T-helper 1 cell treated with Interleukin-12 subunit alpha and Interleukin-12 subunit beta and Interleukin-4 antibody, amounts not matched to agents 30 ng/mL and 1 ng/mL, for 36 hours (primary cell): Measurements from ENCODE around the gene IQSEC3. TPM values are rescaled to one million over a fixed set of nuclear protein-coding genes. Genes with fewer than 3 reads are reported as not detected.
"Not testable (repeated sequence)": the region's sequence is repeated elsewhere in the genome, so short reads cannot be mapped to it uniquely, and the experiment has no call there.

Experiments
- intact Hi-C: fragments of 100-400 bp; cut with micrococcal nuclease; formaldehyde crosslinking; loops from one replicate; pipeline ENCODE4 v1.15.1; 2024
- total RNA-seq: library from RNA; stranded (reverse); gene quantifications from 2 replicates; pipeline ENCODE4 v1.2.3, GENCODE V29; 2022

The IQSEC3 gene
- total RNA-seq, 1 donor from 2014 or later: 0.59 TPM

DNA sequence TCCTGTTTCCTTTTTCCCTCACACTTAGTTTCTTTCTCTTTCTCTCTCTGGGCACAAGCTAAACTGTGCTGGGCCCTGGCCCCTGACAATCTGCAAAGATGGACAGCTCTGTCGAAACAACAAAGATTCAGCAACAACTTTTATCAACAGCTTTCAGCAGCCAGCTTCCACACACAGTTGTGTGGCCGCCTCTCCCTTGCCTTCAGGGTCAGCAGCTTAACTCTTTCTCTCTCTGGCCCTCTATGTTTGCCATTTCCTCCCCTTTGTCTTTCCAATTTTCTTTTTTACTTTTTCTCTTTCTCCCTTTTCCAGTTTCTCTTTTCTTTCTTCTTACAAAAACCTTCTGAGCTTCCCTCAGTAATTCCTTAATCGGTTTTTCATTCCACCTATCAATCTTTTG lies 43.3 kb downstream of the IQSEC3 start:
- intact Hi-C loops: no loop called here

DNA sequence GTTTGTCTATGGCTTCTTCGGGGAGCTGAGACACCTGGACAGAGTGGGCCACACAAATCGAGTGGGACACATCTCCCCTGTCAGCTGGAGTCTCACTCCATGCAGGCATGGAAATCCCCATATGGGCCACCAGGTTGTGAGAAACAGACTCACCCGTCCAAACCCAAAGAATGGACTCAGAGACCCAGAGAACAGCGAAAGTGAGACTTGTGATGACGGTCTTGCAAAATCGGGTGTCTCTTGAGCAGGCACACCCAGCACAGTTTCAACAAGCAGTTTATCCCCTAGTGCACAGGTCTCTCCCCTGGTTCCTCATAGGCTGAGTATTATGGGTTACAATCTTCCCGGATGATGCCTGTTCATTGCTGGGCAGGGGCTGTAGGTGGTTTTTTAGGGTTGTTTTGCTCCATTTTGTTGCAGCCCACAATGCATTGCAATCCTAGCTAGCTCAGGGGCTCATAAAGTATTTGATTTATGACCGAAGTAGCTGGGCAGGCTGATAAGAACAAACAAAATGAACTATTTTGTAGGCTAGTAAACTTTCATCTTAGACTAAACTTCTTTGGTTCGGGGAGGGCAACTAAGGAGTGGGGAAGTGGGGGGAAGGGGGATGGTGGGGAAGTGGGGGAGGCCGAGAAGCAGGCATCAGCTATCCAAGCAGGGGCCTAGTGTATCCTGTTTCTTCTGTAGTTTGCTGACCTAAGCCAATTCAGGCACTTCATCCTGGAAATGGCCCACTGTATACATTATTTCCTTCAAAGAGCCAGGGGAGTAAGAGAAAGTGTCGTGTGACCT lies 45.3 kb downstream of the IQSEC3 start:
- intact Hi-C loops: no loop called here

DNA sequence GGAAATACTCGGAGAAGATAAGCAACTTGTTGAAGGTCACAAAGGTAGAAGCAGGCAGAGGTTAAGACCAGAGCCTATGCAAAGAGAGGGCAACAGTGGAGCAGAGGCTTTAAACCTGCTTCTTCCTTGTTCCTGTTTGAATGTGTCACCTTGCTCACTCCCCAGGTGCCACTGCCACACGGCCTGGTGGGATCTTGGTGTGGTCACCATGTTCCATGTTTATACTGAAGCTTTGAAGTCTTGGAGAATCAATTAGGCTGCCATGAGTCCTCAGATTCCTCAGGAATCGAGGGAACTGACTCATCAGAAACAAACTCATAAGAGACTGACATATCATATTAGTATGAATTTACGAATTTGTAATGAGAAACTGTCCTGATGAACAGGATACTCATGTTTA lies 46.8 kb downstream of the IQSEC3 start:
- intact Hi-C loops: no loop called here

DNA sequence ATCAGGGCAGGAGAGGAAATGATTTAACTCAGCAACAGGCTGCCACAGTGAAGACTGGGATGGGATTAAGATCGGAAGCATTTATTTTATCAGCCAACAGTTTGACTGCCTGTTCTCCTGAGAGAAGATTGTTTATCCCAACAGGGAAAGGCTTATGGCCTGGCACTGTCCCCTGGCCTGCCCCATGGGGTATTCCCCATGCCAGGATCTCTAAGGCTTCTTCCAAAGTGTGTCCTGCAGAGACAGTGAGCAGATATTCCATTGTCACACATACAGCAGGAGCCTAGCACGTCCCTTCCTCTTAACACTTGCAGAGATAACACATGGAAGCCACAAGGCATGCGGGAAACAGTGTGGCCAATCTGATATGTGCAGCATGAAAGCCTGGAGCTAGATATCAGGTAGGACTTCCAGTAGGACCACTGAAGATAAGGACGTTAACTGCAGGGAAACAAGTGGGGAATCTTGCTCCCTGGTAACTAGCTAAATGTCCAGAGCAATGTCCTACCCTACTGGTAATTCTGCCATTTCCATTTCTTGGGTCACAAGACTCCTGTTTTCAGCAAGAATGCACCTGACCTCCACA lies 48.2 kb downstream of the IQSEC3 start:
- intact Hi-C loops: no loop called here

DNA sequence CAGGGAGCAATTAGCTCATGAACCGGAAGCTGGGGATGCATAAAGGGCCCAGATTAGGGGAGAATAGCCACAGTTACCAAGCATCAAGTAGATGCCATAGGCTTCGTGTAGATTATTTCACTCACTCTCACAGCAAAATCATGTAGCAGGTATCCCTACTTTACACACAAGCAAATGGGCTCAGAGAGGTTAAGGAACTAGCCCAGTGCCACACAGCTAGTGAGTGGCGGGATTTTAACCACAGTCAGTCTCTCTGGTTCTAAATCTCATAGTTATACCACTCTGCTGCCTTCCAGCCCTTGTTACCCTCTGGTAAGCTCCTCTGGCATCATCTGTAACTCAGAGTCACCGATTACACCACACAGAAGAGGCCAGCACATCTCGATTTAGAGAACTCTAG lies 49.0 kb downstream of the IQSEC3 start:
- intact Hi-C loops: no loop called here

DNA sequence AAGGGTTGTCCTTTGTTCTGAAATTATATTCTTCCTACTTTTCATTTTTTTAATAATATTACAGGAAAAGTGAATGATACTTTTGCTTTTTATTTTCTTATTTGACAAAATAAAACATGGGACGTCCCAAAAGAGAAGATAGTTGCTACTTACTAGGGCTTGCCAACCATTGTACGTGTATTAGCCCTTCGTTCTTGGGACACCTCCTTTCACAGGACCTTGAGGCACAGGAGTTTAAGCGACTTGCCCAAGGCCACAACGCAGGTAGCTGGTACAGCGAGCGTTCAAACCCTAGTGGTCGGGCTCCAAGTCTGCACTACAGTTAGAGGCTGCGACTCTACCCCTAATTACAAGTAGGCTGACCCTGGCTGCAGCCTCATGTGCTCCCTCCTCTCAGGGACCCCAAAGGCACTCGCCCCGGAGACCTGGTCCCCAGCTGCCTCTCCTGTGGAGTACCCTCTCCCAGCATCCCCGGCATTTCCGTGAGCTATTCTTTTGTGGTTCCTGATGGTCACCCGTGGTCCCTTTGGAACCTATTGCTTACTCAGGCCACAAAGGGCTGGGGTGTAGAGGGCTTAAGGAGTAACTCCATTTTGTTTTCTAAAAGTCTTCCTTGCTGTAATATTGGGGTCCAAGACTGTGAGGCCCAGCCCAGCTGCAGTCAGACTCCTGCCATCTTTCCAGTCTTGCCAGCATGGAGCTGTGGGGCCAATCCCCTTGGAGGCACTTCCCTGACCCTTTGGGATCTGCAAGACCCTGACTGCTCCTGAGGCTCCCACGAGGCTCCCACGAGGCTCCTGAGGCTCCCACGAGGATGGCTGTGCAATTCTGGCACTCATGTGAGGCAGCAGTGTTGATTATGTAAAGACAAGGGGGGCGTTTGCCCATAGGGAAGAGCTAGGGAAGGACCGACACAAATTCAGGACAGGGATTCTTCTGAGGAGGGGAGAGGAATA lies 49.7 kb downstream of the IQSEC3 start:
- intact Hi-C loops: no loop called here

DNA sequence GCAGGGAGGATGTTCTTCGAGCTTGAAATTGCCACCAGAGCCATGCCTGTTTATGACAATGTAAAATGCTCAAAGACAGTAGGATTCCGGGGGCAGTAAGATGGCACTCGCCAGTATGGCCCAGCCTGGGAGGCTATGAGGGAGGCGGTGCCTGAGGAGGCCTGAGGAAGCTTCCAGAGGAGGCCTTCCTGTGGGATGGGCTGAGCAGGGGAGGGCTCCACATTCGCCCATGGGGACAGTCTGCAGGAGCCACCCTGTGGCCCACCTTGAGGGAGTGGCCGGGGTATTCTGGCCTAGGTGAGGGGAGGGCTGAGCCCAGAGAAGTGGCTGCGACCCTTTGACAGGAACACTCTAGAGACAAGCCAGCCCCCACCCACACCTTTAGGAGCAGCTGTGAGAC lies 50.7 kb downstream of the IQSEC3 start:
- intact Hi-C loops: no loop called here

DNA sequence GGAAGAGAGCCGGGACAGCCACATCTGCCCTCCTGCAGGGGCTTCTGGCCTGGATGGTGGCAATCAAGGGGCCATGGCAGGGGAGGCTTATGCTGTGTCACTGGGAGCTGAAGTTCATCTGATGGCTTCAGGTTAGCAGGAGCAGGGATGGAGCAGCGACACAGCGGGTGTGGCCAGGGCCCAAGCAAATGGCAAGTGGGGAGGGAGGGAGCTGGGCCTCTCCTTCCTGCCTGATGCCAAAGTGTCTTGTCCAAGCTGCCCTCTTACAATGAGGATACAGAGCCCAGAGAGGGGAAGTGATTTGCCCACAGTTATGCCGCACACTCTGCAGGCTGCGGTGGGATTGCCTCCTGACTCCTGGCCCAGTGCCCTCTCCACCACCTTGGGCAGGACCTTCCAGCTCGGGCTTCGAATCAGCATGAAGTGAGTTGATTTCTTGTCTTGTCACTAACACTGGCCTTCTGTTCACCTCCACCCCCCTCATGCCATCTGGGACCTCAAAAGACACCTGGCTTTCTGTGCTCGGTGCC lies 51.3 kb downstream of the IQSEC3 start:
- intact Hi-C loops: no loop called here

DNA sequence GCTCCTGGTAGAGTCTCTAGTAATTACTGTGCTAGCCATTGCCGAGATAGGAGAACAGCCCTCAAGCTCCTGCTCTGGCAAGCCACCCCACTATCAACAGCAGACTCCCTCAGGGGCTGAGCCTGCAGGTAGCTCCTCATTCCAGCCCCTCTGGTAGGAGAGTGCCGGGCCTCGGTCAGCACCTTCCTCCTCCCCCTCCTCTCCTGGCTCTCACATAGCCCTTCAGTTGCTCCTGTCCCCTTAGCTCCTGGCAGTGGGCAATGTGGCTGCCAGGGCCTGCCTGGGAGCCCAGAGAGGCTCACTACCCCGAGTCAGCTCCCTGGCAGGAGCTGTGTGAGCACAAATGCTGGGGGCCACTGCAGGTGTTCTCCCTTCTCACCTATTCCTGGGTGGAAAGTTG lies 52.0 kb downstream of the IQSEC3 start:
- intact Hi-C loops: no loop called here

DNA sequence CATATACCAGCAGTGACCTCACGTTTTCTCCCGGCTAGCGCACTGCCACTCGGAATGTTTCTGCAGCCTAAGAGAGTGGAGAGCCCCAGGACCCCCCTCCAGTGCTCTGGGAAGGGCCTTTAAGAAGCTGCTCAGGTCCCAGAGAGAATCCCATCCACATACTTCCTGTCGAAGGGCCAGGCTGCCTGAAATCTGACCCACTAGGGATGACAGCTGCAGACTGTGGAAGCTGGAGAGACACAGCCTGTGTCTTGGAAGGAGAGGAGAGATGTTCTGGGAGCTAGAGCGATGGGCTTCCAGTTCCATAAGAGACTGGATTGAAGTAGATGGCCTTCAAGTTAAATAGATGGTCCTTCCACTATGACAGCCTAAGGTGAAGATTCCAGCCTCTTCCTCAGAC lies 54.4 kb downstream of the IQSEC3 start:
- intact Hi-C loops: no loop called here

DNA sequence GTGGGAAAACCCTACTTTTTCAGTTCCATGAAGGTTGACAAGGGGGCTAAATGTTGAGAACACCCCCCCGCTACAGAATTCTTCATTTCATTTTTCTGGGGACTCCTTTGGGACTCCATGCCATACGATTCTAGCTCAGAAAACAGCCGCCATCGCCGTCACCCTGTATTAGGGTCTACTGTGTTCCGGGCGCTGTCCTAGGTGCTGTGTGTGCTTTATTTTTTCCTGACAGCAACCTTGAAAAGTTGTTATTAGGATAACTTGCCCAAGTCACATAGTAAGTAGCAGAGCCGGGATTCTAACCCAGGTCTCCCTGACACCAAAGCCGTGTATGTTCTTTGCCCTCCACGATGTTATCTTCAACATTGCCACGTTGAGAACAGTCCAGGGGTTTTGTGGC lies 55.1 kb downstream of the IQSEC3 start:
- intact Hi-C loops: no loop called here

DNA sequence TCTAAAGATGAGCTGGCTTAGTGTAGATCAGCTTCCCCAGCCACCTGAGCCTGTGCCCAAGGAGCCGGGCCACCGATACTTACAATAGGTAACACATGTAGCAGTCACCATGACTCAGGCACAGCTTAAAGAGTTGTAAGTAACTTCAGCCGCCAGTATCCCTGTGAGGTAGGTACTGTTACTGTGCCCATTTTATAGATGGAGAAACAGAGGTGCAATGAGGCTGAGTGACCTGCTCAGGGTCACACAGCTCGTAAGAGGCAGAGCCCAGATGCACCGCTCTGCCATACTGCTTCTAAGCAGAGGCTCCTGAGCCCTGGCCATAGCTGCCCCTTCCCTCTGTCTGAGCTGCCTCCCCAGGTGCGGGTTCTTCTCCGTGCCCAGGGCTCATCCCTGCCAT lies 58.5 kb downstream of the IQSEC3 start:
- intact Hi-C loops: no loop called here

DNA sequence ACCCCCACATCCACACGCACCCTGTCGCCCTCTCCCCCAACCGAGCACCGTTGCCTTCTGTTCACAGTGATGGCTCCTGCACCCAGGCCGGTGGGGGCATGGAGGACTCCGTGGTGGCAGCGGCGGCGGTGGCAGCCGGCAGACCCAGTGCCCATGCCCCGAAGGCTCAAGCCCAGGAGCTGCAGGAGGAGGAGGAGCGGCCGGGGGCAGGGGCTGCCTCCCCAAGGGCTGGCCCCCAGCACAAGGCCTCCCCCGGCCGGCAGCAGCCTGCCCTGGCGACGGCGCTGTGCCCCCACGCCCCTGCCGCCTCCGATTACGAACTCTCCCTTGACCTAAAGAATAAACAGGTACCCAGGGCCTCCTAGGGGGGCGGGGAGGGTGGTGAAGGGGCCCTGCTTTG lies 59.0 kb downstream of the IQSEC3 start:
- intact Hi-C loops: no loop called here

DNA sequence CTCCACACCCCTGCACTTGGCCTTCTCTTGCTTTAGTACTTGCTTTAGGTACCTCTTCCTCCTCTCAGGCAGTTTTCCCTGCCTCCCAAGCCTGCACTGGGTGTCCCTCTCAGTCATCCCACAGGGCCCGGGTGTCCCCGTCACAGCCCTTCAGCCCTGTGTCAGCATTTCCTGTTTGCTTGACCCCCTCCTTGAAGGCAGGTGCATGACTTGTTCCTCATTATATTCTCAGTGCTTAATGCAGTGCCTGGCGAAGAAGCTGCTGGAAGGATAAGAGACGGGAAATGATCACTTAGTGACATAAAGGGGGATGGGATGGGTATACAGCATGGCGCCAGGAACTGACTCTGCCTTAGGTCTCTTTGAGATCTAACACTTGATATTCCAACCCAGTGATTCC lies 61.5 kb downstream of the IQSEC3 start:
- intact Hi-C loops: no loop called here

DNA sequence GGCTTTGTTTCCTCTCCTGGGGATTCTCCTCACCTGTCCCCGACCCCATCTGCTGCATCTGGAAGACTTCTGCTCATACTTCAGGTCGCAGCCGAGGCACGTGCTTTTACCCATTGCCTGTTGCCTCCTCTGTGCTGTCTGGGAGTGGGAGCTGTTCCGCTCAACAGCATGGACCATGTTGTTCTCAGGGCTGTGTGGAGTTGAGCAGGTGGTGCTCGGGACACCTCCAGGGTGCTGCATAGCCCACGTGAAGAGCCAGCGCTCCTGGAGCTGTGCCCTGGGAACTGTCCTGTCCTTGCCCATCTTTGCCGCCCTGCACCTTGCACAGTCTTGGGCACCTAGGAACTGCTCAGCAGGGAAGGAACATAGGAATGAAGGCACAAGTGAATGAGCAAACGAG lies 62.4 kb downstream of the IQSEC3 start:
- intact Hi-C loops: no loop called here

DNA sequence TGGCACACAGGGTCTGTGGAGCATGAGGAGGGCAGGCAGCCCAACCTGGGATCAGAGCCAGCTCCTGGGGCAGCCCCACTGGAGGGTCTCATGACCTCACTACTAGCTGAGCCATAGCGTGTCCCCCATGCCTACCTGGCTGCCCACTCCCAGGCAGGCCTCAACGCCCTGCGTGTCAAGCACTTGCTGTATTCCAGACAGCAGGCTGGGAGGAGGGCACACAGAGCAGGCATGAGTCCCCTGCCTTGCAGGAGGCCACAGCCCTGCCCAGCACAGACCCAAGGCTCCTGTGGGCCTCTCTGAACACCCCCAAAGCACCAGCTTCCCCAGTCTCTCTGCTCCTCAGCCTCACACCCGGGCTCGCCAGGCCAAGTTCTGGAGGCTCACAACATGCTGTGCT lies 64.0 kb downstream of the IQSEC3 start:
- intact Hi-C loops: no loop called here

DNA sequence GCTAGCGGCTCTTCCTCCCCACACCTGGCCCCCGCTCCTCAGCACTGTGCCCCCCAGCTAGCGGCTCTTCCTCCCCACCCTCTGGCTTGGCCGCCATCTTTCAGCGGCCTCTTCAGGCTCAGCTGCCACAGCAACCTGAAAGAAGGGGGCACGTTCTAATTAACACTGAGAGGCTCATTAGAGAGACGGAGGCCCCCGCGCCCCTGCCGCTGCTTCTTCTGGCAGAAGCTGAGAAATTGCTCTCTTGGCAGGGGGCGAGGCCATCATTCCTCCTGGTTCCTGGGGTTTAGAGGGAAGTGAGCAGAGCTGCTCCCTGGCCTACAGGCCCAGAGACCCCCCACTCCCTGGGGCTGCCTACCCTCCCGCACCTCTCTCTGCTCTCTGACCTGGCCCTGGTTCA lies 64.4 kb downstream of the IQSEC3 start:
- intact Hi-C loops: no loop called here

DNA sequence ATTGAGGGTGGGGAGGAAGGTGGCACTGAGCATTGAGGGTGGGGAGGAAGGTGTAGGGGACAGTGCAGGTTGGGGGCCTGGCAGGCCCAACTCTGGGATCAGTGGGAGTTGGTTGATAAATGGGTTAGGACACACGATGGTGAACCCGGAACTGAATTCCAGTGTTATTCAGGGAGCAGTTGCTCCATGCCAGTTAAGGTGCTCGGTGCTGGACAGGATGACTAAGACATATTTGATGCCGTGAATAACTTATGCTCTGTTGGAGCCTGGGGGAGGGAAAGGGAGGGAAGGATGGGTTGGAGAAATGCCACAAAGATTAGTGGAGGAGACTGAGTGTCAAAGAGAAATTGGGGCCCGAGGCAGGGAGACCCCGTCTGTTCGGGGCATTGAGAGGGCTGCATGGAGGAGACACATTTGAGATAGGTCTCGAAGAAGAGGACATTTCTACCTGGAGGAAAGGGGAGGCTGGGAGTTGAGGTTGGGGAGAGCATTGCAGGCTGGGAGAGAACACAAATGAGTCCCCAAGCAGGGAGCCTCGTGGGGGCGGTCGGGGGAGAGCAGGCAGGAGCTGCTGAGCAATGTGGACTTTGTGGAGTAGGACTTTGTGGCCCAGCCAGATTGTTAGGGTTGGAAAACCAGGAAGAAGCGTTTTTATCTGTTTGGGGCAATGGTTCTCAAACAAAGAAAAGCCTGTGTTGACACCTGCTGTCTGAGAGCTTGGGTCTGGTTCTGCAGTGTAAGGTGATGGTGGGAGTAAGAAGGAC lies 65.3 kb downstream of the IQSEC3 start:
- intact Hi-C loops: no loop called here

DNA sequence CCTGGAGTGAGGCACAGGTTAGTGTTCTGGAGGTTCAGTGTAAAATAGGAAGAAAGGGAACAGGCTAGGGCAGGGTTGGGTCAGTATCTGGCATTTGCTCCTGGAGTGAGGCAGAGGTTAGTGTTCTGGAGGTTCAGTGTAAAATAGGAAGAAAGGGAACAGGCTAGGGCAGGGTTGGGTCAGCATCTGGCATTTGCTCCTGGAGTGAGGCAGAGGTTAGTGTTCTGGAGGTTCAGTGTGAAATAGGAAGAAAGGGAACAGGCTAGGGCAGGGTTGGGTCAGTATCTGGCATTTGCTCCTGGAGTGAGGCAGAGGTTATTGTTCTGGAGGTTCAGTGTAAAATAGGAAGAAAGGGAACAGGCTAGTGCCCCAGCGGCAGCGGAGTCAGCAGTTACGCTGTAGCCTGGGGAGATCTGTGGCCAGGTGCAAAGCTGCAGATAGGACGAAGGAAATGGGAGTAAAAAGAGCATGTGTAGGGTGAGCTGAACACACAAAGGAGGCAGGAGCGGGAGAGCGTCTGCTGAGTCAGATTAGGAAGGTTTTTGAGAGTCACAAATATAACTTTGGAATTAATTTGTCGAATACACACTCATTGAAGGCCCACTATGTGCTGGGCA lies 67.2 kb downstream of the IQSEC3 start:
- intact Hi-C loops: not testable (repeated sequence)

DNA sequence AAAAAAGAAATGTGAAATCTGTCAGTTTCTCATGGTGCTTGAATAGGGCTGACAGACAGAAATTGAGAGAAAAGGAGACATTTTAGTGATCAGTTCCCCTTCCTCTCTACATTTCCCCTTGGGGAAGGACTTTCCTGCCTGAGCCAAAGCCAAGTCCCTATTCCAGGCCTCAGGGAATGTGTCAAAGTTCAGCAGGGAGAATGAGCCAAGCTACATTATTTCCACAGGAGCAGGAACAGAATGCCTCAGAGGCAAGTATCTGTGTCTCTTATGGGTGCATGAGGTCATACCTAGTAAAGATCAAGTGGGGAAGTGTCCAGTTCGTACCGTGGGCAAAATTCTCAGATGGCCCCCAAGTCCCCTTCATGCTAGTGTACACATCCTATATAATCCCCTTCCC lies 68.6 kb downstream of the IQSEC3 start:
- intact Hi-C loops: no loop called here
